Astrocyte (in vitro differentiated cells and primary cell): Measurements from ENCODE around the gene PNPLA1. TPM values are rescaled to one million over a fixed set of nuclear protein-coding genes. Genes with fewer than 3 reads are reported as not detected.

Experiments
- DNase-seq: peaks from one replicate; pipeline ENCODE4 v3.0.0-alpha.2; 2010; ENCODE audit warnings: low read depth
- FAIRE-seq: peaks from 2 replicates; lab custom pipeline; 2011; peaks lifted over from hg19 to GRCh38; lab: Jason Lieb, UNC
- H2AFZ ChIP-seq: 2 replicates; pipeline ENCODE4 v1.6.0; 2012; ENCODE audit warnings: low read depth, low read length, inconsistent platforms
- H3K27ac ChIP-seq: 2 replicates; pipeline ENCODE4 v1.5.1; 2011; ENCODE audit warnings: low read depth, low read length, inconsistent platforms
- H3K27me3 ChIP-seq: 2 replicates; pipeline ENCODE4 v1.6.0; 2011; ENCODE audit warnings: low read length, inconsistent platforms; ENCODE audit not compliant: insufficient read depth
- H3K36me3 ChIP-seq: 2 replicates; pipeline ENCODE4 v1.5.1; 2011; ENCODE audit warnings: low read length, inconsistent platforms; ENCODE audit not compliant: insufficient read depth
- H3K4me1 ChIP-seq: 2 replicates; pipeline ENCODE4 v1.5.1; 2011; ENCODE audit warnings: low read length, inconsistent platforms; ENCODE audit not compliant: insufficient read depth
- H3K4me2 ChIP-seq: 2 replicates; pipeline ENCODE4 v1.6.0; 2012; ENCODE audit warnings: low read length, inconsistent platforms
- H3K4me3 ChIP-seq: 2 replicates; pipeline ENCODE4 v1.5.1; 2011; ENCODE audit warnings: low read depth, mild to moderate bottlenecking, low read length, inconsistent platforms; ENCODE audit not compliant: insufficient read depth
- H3K79me2 ChIP-seq: 2 replicates; pipeline ENCODE4 v1.6.0; 2012; ENCODE audit warnings: mild to moderate bottlenecking, low read length, inconsistent platforms; ENCODE audit not compliant: insufficient read depth
- H3K9ac ChIP-seq: 2 replicates; pipeline ENCODE4 v1.6.0; 2012; ENCODE audit warnings: mild to moderate bottlenecking, low read length, inconsistent platforms
- H3K9me3 ChIP-seq: 2 replicates; pipeline ENCODE4 v1.5.1; 2012; ENCODE audit warnings: low read depth, mild to moderate bottlenecking, low read length, inconsistent platforms; ENCODE audit not compliant: insufficient read depth
- H4K20me1 ChIP-seq: 2 replicates; pipeline ENCODE4 v1.6.0; 2012; ENCODE audit warnings: low read length, inconsistent platforms; ENCODE audit not compliant: insufficient read depth
- H3K27ac Mint-ChIP-seq: one replicate; pipeline ENCODE4 v1.8.0; 2021; ENCODE audit warnings: mild to moderate bottlenecking, mixed read lengths; ENCODE audit not compliant: unreplicated experiment
- H3K27me3 Mint-ChIP-seq: one replicate; pipeline ENCODE4 v1.8.0; 2021; ENCODE audit warnings: low read depth, mixed read lengths; ENCODE audit not compliant: unreplicated experiment
- H3K36me3 Mint-ChIP-seq: one replicate; pipeline ENCODE4 v1.8.0; 2021; ENCODE audit warnings: low read depth, mixed read lengths; ENCODE audit not compliant: unreplicated experiment
- H3K4me1 Mint-ChIP-seq: one replicate; pipeline ENCODE4 v1.8.0; 2021; ENCODE audit warnings: low read depth, mixed read lengths; ENCODE audit not compliant: unreplicated experiment
- H3K4me3 Mint-ChIP-seq: one replicate; pipeline ENCODE4 v1.8.0; 2021; ENCODE audit warnings: mild to moderate bottlenecking, moderate library complexity, mixed read lengths; ENCODE audit not compliant: unreplicated experiment
- H3K9me3 Mint-ChIP-seq: one replicate; pipeline ENCODE4 v1.8.0; 2021; ENCODE audit warnings: mild to moderate bottlenecking, mixed read lengths; ENCODE audit not compliant: unreplicated experiment
- EZH2 ChIP-seq: IDR thresholded peaks from 2 replicates; pipeline ENCODE4 v1.6.1; 2012; ENCODE audit warnings: mild to moderate bottlenecking, low read length, inconsistent platforms; ENCODE audit not compliant: insufficient read depth
- total RNA-seq: library from RNA; stranded (reverse); gene quantifications from 2 replicates; pipeline ENCODE4 v1.2.1, GENCODE V29; 2021
- TF ChIP-seq, protein P1 (sequence below): IDR thresholded peaks from 2 replicates; pipeline ENCODE4 v1.5.1; 2011; ENCODE audit warnings: low read depth, mild to moderate bottlenecking, inconsistent platforms, low read length, moderate library complexity; ENCODE audit not compliant: insufficient read depth

PNPLA1 gene
- total RNA-seq, 1 donor from 2014 or later = not detected

DNA sequence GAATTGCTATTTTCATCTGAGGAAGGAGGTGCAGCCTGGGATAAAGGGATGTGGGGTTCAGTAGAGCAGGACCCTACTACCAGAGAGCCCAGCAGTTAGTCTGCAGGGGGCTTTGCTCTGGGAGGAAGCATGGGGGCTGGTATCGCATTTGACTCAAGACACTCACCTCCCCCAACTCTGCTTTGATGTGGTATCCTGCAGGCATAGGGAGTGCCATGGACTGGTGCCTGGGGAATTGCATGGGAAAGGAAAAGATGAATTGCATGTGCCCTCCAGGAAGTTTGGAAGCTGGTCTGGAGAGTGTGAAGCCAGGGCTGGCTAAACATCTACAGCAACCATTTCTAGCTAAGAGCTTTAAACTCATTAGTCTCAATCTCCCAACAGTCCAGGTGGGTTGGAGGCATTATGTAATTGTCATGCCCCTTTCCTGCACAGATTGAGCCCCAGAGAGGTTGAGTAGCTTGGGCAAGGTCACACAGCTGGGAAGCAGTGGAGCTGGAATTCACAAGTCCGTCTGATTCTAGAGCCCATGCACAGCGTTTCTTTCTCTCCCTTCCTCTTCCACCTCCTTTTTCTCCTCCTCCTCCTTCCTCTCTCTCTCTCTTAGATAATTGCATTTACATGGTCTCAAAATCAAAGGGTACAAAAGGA is 26.2 kb upstream of the PNPLA1 start:
- Histone ChIP-seq H3K4me3 (no peak overlapping the region), H3K4me1 (peaks cover 6% of the 10 kb centered on the region), H4K20me1 (no peaks in the 10 kb centered on the region), H3K79me2 (no peaks in the 10 kb centered on the region), H3K9me3 (no peaks in the 10 kb centered on the region), H2AFZ (no peak overlapping the region), H3K27me3 (no peaks in the 10 kb centered on the region), H3K4me2 (no peak overlapping the region), H3K9ac (no peak overlapping the region), H3K36me3 (no peaks in the 10 kb centered on the region), H3K27ac (no peak overlapping the region)
- Mint-ChIP-seq H3K36me3 (no peaks in the 10 kb centered on the region), H3K4me3 (no peak overlapping the region), H3K4me1 (peaks cover 8% of the 10 kb centered on the region), H3K27me3 (peaks cover 7% of the 10 kb centered on the region), H3K9me3 (no peaks in the 10 kb centered on the region), H3K27ac (no peak overlapping the region)
- DNase-seq (no peak), FAIRE-seq (no peak)
- no peak for TF ChIP-seq EZH2
- TF ChIP-seq, protein P1, sequence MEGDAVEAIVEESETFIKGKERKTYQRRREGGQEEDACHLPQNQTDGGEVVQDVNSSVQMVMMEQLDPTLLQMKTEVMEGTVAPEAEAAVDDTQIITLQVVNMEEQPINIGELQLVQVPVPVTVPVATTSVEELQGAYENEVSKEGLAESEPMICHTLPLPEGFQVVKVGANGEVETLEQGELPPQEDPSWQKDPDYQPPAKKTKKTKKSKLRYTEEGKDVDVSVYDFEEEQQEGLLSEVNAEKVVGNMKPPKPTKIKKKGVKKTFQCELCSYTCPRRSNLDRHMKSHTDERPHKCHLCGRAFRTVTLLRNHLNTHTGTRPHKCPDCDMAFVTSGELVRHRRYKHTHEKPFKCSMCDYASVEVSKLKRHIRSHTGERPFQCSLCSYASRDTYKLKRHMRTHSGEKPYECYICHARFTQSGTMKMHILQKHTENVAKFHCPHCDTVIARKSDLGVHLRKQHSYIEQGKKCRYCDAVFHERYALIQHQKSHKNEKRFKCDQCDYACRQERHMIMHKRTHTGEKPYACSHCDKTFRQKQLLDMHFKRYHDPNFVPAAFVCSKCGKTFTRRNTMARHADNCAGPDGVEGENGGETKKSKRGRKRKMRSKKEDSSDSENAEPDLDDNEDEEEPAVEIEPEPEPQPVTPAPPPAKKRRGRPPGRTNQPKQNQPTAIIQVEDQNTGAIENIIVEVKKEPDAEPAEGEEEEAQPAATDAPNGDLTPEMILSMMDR = no peak

DNA sequence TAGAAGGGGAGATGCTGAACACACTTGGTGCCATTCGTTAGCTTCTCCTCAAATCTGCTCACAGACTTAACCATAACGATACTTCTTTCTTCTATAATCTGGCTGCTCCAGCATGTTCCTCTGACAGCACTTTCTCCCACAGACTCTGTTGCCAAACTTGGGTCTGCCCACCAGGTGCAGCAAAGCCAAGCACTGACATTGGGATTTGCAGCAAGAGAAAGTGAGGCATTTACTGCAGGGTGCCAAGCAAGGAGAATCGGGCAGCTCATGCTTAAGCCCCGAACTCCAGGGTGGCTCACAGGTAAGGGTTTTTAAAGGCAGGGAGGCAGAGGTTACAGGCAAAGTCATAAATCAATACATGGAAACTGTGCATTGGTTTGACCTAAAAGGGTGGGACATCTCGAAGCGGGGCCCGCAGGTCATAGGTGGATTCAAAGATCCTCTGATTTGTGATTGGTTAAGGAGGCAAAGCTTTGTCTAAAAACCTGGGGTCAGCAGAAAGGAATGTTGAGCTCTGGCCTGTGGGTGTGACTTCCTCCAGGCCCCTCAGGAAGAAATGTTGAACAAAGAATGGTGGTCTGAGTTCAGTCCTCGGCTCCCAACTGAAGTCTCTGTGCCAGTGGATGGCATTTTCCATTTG is 25.1 kb upstream of the PNPLA1 start:
- Mint-ChIP-seq H3K36me3 (no peaks in the 10 kb centered on the region), H3K27ac (peak overlapping the region; percentile 6), H3K4me1 (peaks cover 8% of the 10 kb centered on the region), H3K27me3 (peaks cover 7% of the 10 kb centered on the region), H3K9me3 (no peaks in the 10 kb centered on the region), H3K4me3 (no peak overlapping the region)
- Histone ChIP-seq H3K4me1 (peaks cover 6% of the 10 kb centered on the region), H3K27ac (no peak overlapping the region), H3K4me2 (no peak overlapping the region), H2AFZ (no peak overlapping the region), H3K79me2 (no peaks in the 10 kb centered on the region), H3K9ac (no peak overlapping the region), H4K20me1 (no peaks in the 10 kb centered on the region), H3K36me3 (no peaks in the 10 kb centered on the region), H3K4me3 (no peak overlapping the region), H3K27me3 (no peaks in the 10 kb centered on the region), H3K9me3 (no peaks in the 10 kb centered on the region)
- no peak for FAIRE-seq
- TF ChIP-seq, protein P1 = no peak
- TF ChIP-seq EZH2 = no peak
- no peak for DNase-seq

DNA sequence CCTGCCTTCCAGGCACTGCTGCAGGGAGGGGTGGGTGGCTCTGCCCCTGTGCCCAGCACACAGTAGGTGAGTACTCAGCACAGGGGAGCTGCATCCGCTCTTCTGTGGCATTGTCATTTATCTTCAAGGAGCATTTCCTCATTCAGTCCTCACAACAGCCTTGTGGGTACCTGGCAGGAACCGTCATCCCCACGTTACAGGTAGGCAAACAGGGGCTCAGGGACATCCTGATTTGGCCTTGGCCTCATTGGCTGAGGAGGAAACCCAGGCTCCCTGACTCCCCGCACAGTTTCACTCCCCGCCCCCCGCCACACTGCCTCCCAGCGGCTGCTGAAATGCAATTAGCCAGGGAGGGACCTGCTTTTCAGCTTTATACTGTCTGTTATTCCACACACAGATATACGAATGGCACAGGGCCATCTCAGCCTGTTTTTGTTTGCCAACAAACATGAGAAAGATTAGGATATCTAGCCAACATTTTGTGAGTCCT is 24.2 kb upstream of the PNPLA1 start:
- Mint-ChIP-seq H3K27me3 (peaks cover 7% of the 10 kb centered on the region), H3K36me3 (no peaks in the 10 kb centered on the region), H3K4me3 (no peak overlapping the region), H3K9me3 (no peaks in the 10 kb centered on the region), H3K27ac (no peak overlapping the region), H3K4me1 (peaks cover 8% of the 10 kb centered on the region)
- TF ChIP-seq, protein P1 = no peak
- no peak for TF ChIP-seq EZH2
- Histone ChIP-seq H3K27me3 (no peaks in the 10 kb centered on the region), H3K9ac (no peak overlapping the region), H3K4me2 (no peak overlapping the region), H3K9me3 (no peaks in the 10 kb centered on the region), H3K4me3 (no peak overlapping the region), H4K20me1 (no peaks in the 10 kb centered on the region), H2AFZ (no peak overlapping the region), H3K36me3 (no peaks in the 10 kb centered on the region), H3K27ac (no peak overlapping the region), H3K79me2 (no peaks in the 10 kb centered on the region), H3K4me1 (peaks cover 6% of the 10 kb centered on the region)
- FAIRE-seq = no peak
- DNase-seq = no peak
